Gastrocnemius medialis (tissue), 4 donors: ENCODE measurements around the gene CALHM2. TPM values are rescaled to one million over a fixed set of nuclear protein-coding genes. Genes with fewer than 3 reads are reported as not detected.

Source experiments
- ATAC-seq, 2 donors: fragments of 150-250 bp; one replicate each; pipeline ENCODE4 v1.9.1; 2016
- DNase-seq, 2 donors: peaks; one replicate each; pipeline ENCODE4 v3.0.0-alpha.2; 2019
- H3K27ac ChIP-seq, 4 donors: fragments of 200-600 bp; sonication (generic); 1 replicate in 1 of 4; 2 replicates in 3 of 4; pipeline ENCODE4 v1.5.1; 2016 to 2018; ENCODE audit warnings: mild to moderate bottlenecking in 2 of 4, moderate library complexity in 1 of 4
- H3K27me3 ChIP-seq, 3 donors: fragments of 200-600 bp; sonication (generic) in 2 of 3; 1 replicate in 1 of 3; 2 replicates in 2 of 3; pipeline versions ENCODE4 v1.5.1 to v1.6.0; 2016 to 2019; ENCODE audit warnings: mild to moderate bottlenecking in 1 of 3, moderate library complexity in 1 of 3
- H3K36me3 ChIP-seq, 2 donors: fragments of 200-600 bp; sonication (generic) in 1 of 2; one replicate each; pipeline ENCODE4 v1.5.1; 2017 to 2018
- H3K4me1 ChIP-seq, 2 donors: fragments of 200-600 bp; sonication (generic) in 1 of 2; one replicate each; pipeline ENCODE4 v1.5.1; 2016 to 2017; ENCODE audit warnings: mild to moderate bottlenecking in 2 of 2
- H3K4me3 ChIP-seq, 4 donors: fragments of 200-600 bp; sonication (generic) in 3 of 4; 1 replicate in 1 of 4; 2 replicates in 3 of 4; pipeline ENCODE4 v1.5.1; 2016 to 2019; ENCODE audit warnings: mild to moderate bottlenecking in 2 of 4
- H3K9me3 ChIP-seq, 3 donors: fragments of 200-600 bp; sonication (generic) in 2 of 3; 1 replicate in 1 of 3; 2 replicates in 2 of 3; pipeline ENCODE4 v1.5.1; 2016 to 2019
- POLR2A ChIP-seq, 2 donors: fragments of 450-650 bp; IDR thresholded peaks; one replicate each; pipeline ENCODE4 v1.6.1; 2017; ENCODE audit warnings: antibody characterized with exemption in 2 of 2, mild to moderate bottlenecking in 2 of 2, moderate library complexity in 2 of 2
- in situ Hi-C, 4 donors: fragments of 200-750 bp; cut with MboI; loops; one replicate each; pipeline versions ENCODE4 v1.15.0 to v1.8.0; 2017; ENCODE audit warnings: low sequenced_read_pairs in 4 of 4
- intact Hi-C: fragments of 100-400 bp; cut with DNase I; formaldehyde crosslinking; loops from one replicate; pipeline ENCODE4 v1.15.1; 2023; ENCODE audit warnings: low total_unique reads
- total RNA-seq, 4 donors: library from RNA; depleted of rRNA; stranded (reverse); fragments of >200 nt; gene quantifications; one replicate each; pipeline versions ENCODE4 v1.1.0 to v1.2.3, GENCODE V29; 2016
- TF ChIP-seq, protein P1 (sequence below), 5 experiments: fragments of 450-650 bp in 3 of 5; fragments of 200-600 bp in 2 of 5; sonication (generic) in 2 of 5; IDR thresholded peaks in 4 of 5; conservative IDR thresholded peaks in 1 of 5; 1 replicate in 4 of 5; 2 replicates in 1 of 5; pipeline ENCODE4 v1.5.1; 2016 to 2019; ENCODE audit warnings: antibody characterized with exemption in 5 of 5, mild to moderate bottlenecking in 3 of 5, moderate library complexity in 3 of 5

Gene CALHM2, protein sequence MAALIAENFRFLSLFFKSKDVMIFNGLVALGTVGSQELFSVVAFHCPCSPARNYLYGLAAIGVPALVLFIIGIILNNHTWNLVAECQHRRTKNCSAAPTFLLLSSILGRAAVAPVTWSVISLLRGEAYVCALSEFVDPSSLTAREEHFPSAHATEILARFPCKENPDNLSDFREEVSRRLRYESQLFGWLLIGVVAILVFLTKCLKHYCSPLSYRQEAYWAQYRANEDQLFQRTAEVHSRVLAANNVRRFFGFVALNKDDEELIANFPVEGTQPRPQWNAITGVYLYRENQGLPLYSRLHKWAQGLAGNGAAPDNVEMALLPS
- 10 to 100 TPM in 3 of 4 donors, 1 to 10 TPM in 1; 8.9 to 19.8 (median 16.9) TPM for total RNA-seq

DNA sequence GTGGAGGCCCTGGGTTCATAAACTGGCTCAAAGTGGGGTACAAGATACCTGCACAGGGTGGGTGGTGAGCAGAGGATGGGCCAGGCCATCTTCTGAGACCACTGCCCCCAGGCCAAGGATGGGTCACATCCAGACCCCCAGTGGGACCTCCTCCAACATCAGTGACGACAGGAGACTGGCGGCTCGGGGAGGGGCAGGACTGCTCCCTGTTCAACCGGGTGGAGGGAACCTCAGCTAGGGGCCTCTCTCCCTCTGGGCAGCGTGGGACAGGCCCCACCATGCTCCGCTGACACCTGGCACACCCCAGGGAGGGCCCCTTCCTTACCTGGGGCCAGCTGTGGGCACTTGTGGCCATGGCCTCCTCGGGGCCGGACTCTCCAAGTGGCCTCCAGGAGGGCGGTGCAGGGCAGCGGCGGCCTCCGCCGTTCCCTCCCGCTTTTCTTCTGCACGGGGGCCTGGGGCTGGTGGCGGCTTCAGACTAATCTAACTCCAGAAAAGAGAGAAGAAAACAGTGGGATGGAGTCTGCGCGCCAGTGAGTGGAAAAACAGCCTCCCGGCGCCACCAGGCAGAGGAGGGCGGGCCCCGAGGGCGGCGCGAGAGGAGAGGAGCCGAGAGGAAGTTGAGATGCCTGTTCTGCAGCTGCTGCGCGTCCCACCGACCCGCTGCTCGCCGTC, at the start of gene CALHM2:
CALHM2 (minus strand) TSS at position 540 of the 675 bp plus-strand sequence. CDS start 2,429 bp downstream, outside the sequence.
- Histone ChIP-seq H3K9me3 (no peaks in the 10 kb centered on the region), H3K4me1 (peaks cover 10 to 16% of the 10 kb centered on the region in 2 donors), H3K27ac (peak within 1 kb of the TSS; percentile 80 to 88 (median 84)), H3K4me3 (peak within 1 kb of the TSS; percentile 65 to 74 (median 69)), H3K27me3 (peaks cover 0 to 9% (median 0%) of the 10 kb centered on the region in 3 donors), H3K36me3 (peaks cover 0 to 31% of the 10 kb centered on the region in 2 donors)
- in situ Hi-C loops (no loop called here), intact Hi-C loops (no loop called here)
- peak; percentile 42 to 46 for ATAC-seq
- peak in 1 of 2 donors; percentile 31 for TF ChIP-seq POLR2A (IDR thresholded peaks at IDR 0.05)
- TF ChIP-seq, protein P1, sequence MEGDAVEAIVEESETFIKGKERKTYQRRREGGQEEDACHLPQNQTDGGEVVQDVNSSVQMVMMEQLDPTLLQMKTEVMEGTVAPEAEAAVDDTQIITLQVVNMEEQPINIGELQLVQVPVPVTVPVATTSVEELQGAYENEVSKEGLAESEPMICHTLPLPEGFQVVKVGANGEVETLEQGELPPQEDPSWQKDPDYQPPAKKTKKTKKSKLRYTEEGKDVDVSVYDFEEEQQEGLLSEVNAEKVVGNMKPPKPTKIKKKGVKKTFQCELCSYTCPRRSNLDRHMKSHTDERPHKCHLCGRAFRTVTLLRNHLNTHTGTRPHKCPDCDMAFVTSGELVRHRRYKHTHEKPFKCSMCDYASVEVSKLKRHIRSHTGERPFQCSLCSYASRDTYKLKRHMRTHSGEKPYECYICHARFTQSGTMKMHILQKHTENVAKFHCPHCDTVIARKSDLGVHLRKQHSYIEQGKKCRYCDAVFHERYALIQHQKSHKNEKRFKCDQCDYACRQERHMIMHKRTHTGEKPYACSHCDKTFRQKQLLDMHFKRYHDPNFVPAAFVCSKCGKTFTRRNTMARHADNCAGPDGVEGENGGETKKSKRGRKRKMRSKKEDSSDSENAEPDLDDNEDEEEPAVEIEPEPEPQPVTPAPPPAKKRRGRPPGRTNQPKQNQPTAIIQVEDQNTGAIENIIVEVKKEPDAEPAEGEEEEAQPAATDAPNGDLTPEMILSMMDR (IDR thresholded peaks at IDR 0.05 in 4 of 5, conservative IDR thresholded peaks at IDR 0.05 in 1 of 5), result no peak
- DNase-seq, result peak; percentile 31 to 50

DNA sequence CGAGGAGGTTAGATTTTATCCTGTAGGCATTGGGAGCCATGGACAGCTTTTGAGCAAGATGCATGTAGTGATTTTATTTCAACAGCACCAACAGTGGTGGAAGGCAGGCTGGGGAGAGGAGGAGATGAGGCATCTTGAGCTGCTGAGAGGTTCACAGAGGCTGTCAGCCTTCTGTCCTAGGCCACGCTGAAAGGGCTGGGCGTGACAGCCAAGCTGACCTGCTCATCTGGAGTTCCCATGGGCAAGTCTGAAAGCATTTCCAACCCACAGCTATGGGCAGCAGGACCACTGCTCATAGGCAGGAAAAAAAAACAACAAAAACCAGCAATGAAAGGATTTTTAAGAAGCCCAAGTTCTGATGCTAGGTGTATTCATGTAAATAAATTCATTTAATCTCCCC, 49.0 kb upstream of the CALHM2 start:
- TF ChIP-seq, protein P1 (IDR thresholded peaks at IDR 0.05 in 4 of 5, conservative IDR thresholded peaks at IDR 0.05 in 1 of 5), result no peak
- no peak for TF ChIP-seq POLR2A (IDR thresholded peaks at IDR 0.05)
- no peak for ATAC-seq
- Histone ChIP-seq H3K4me1 (no peaks in the 10 kb centered on the region), H3K27ac (no peak overlapping the region), H3K27me3 (no peaks in the 10 kb centered on the region), H3K36me3 (no peaks in the 10 kb centered on the region), H3K4me3 (no peak overlapping the region), H3K9me3 (no peaks in the 10 kb centered on the region)
- intact Hi-C loops (no loop called here), in situ Hi-C loops (no loop called here)
- DNase-seq, result no peak

DNA sequence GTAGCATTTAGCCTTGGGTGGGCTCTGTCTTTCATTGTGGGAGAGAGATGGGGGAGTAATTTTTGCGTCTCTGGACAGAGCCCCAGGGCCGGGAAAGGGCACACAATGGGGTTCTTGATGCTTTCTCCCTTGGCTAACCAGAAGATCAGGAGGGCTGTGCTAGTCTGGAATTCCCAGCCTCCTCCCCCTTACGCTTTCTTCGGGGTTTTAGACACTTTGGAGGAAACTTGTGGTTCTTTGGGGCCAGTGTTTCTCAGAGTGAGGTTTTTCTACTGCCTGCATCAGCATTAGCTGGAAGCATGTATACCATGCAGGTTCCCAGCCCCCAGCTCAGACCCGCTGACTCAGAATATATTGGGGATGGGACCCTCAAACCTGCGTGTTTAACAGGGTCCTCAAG, 48.3 kb upstream of the CALHM2 start:
- no peaks in the 10 kb centered on the region for H3K9me3 ChIP-seq
- intact Hi-C loops, result no loop called here
- no peak overlapping the region for H3K27ac ChIP-seq
- in situ Hi-C loops, result no loop called here
- TF ChIP-seq POLR2A (IDR thresholded peaks at IDR 0.05), result no peak
- TF ChIP-seq, protein P1 (IDR thresholded peaks at IDR 0.05 in 4 of 5, conservative IDR thresholded peaks at IDR 0.05 in 1 of 5), result no peak
- no peak for ATAC-seq
- no peaks in the 10 kb centered on the region for H3K4me1 ChIP-seq
- H3K36me3 ChIP-seq, result no peaks in the 10 kb centered on the region
- H3K27me3 ChIP-seq, result peaks cover 0 to 2% (median 0%) of the 10 kb centered on the region in 3 donors
- no peak for DNase-seq
- H3K4me3 ChIP-seq, result no peak overlapping the region

DNA sequence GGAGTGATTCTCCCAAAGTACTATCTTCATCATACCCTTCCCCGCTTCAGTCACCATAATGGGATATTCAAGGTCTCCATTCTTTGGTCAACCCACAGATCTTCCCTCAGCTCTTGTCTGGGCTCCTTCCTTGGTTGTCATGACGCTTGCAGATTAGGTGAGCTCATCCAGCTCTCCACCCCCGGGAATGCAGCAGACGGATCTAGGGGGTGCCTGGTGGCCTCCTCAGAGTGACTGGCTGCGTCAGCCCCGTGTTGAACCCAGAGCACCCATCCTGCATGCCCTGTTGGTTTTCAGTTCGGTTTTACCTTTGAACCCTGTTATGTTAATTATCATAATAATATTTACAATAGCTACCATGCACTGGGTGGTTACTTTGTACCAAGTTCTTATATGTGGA, 47.7 kb upstream of the CALHM2 start:
- no peaks in the 10 kb centered on the region for H3K9me3 ChIP-seq
- H3K27ac ChIP-seq, result no peak overlapping the region
- H3K36me3 ChIP-seq, result no peaks in the 10 kb centered on the region
- no peak for ATAC-seq
- no peak overlapping the region for H3K4me3 ChIP-seq
- DNase-seq, result no peak
- in situ Hi-C loops (no loop called here), intact Hi-C loops (no loop called here)
- peaks cover 0 to 8% (median 4%) of the 10 kb centered on the region in 3 donors for H3K27me3 ChIP-seq
- TF ChIP-seq, protein P1 (IDR thresholded peaks at IDR 0.05 in 4 of 5, conservative IDR thresholded peaks at IDR 0.05 in 1 of 5), result no peak
- no peak for TF ChIP-seq POLR2A (IDR thresholded peaks at IDR 0.05)
- no peaks in the 10 kb centered on the region for H3K4me1 ChIP-seq
